A673 (cell line): ENCODE data around the gene USP10.

Experiments
- CTCF ChIP-seq: fragments of 300-800, 200-600 bp; sonication (generic); conservative IDR thresholded peaks from 2 replicates; pipeline ENCODE4 v1.5.1; 2017; ENCODE audit warnings: low read depth, mild to moderate bottlenecking, antibody characterized with exemption, low read length, moderate library complexity, mixed read lengths
- EZH2 ChIP-seq: fragments of 200-600 bp; sonication (generic); IDR thresholded peaks from 2 replicates; pipeline ENCODE4 v1.6.1; 2017; ENCODE audit warnings: borderline replicate concordance, low read depth, mild to moderate bottlenecking, mixed read lengths, antibody characterized with exemption, low read length; ENCODE audit not compliant: poor library complexity, severe bottlenecking

GRCh38 chr16:84804326-84804725, 104.5 kb downstream of the USP10 start:
- TF ChIP-seq CTCF (no peak), EZH2 (no peak)
